HG03457 (cell line): ENCODE measurements around the gene SUFU.
"Not testable (repeated sequence)": the region's sequence is repeated elsewhere in the genome, so short reads cannot be mapped to it uniquely, and the experiment has no call there.

ENCODE experiments used
- ATAC-seq: cut with Tn5 transposase; IDR thresholded peaks from one replicate; pipeline ENCODE4 v1.9.1; 2021; ENCODE audit warnings: moderate number of reproducible peaks; ENCODE audit not compliant: unreplicated experiment

The SUFU gene

DNA sequence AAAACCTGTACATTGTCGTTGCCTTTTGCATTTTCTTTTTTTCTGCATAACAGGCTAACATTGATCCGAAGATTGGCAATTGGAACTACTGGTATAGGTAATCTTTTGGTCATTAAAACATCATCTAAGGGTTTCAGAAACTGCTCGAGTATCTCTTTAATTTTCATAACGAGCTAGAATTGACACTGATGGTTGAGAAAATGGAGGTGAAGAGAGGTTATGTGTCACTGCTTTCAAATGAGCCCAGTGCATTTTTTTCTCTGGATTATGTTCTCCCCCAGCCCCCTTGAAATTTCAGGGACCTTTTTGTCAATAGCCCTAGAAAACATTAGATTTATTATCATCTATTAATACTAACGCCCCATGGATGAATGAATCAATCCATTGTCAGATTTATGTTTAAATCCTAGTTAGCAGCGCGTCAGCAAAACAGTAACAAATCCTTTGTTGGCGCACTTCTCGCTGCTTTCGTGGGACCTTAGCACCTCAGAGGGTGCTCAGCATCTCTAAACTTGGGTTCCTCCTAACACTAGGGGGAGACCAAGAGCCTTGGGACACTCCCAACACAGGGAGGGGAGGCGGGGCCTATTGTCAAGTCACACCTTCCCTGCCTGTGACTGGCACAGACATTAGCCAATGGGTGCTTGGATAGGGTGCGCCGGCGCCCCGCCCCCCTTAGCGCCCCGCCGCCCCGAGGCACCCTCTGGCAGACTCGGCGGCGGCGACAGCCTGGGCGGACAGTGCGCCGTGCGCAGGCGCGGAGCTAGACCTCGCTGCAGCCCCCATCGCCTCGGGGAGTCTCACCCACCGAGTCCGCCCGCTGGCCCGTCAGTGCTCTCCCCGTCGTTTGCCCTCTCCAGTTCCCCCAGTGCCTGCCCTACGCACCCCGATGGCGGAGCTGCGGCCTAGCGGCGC is at the start of gene SUFU:
Gene SUFU (plus strand): TSS at position 709 of the 915 bp plus-strand sequence. CDS start 181 bp downstream, at position 890.
- peak; percentile 55 for ATAC-seq

GRCh38 chr10:102454662-102455487 is 48.9 kb upstream of the SUFU start:
- not testable (repeated sequence) for ATAC-seq

- no peak for ATAC-seq
These were observed 47.8 kb upstream of the SUFU start for GRCh38 chr10:102455893-102456471.

- no peak for ATAC-seq
These were observed 46.1 kb upstream of the SUFU start for GRCh38 chr10:102457591-102458150.

- no peak for ATAC-seq
These were observed 45.1 kb upstream of the SUFU start for GRCh38 chr10:102458656-102459055.

DNA sequence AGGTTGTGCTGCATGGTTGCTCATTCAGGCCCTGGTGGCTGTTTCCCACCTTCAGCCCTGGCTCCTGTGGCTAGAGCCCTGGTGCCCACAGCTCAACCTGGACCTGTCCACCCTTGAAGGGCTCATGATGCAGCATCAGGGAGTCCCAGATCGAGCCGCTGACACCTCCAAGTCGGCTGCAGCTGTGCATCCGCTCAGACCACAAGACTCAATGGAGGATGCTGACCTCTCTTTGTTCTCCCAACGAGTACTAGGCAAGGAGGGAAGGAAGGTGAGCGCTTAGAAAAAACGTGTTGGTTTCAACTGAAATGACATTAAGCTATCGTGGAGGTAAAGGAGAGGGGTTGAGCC is 43.0 kb upstream of the SUFU start:
- ATAC-seq = peak; percentile 18

DNA sequence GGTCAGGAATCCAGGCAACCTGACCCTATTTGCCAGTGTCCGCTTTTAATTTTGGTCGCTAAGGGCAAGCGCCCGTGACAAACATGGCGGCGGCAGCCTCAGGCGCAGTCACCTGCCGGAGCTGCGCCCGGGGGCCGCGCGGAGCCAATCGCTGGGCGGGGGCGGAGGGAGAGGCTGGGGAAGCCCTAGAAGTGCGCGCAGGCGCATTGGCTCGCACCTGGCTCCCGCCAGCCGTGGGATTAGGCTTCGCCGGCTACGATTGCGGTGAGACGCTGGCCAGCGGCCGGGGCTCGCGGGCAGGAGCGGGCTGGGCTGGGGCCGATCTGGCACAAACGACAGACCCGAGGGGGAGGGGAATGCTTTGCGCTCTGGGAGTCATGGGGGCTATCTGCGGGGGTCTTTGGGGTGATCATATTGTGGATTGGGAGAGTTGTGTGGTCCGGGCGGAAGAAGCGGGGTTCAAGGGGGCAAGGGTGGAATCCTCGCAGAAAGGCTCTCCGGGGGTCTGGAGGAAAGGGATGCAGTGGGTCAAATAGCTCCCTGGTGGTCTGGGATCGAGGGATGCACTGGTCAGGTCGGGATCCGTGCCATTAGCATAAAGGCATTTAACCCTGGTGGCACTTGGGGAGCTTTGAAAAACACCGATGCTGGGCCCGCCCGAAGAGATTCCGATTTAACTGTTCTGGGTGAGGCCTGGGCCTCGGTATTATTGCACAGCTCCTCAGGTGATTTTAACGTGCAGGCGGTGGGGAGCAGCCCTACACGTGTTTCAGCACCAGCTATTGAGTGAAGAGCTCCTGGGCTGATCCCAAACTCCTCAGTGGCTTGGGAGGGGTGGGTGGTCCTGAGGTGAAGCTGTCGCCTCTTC is 42.4 kb upstream of the SUFU start:
- ATAC-seq = peak; percentile 68

GRCh38 chr10:102462512-102463054 is 41.2 kb upstream of the SUFU start:
- no peak for ATAC-seq

GRCh38 chr10:102463983-102464382 is 39.8 kb upstream of the SUFU start:
- no peak for ATAC-seq

GRCh38 chr10:102465466-102465865 is 38.3 kb upstream of the SUFU start:
- ATAC-seq = no peak

DNA sequence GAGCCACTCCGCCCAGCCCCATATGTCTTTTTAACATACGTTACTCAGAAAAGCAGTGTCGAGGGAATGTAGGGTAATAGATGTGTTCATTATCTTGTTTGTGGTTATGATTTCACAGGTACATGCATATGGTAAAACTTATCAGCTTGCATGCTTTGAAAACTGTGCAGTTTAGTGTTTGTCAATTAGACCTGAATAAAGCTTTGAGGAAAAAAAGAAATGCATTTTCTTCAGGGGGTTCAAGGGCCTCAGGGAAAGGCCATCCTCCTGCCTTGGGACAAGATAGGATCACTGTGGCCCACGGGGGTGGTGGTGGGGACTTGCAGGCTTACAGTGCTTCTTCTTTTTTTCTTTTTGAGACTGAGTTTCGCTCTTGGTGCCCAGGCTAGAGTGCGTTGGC is 36.5 kb upstream of the SUFU start:
- no peak for ATAC-seq

GRCh38 chr10:102467971-102468438 is 35.8 kb upstream of the SUFU start:
- ATAC-seq = no peak

DNA sequence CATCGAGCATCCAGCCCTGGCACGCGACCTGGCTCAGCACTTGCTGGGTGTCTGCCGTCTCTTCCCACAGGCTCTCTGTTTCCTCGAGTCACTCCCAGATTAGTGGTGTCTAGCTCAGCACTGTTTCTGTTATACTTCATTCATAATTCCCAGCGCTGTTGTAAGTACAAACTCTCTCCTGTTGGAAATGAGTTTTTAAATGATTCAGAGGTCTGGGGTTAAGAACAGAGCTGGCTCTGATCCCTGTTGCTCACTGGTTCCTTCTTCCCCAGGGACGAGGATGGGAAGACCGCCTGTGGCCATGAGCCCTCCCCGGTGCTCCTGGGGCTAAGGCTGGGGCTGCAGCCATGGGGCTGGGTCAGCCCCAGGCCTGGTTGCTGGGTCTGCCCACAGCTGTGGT is 35.1 kb upstream of the SUFU start:
- ATAC-seq = no peak

DNA sequence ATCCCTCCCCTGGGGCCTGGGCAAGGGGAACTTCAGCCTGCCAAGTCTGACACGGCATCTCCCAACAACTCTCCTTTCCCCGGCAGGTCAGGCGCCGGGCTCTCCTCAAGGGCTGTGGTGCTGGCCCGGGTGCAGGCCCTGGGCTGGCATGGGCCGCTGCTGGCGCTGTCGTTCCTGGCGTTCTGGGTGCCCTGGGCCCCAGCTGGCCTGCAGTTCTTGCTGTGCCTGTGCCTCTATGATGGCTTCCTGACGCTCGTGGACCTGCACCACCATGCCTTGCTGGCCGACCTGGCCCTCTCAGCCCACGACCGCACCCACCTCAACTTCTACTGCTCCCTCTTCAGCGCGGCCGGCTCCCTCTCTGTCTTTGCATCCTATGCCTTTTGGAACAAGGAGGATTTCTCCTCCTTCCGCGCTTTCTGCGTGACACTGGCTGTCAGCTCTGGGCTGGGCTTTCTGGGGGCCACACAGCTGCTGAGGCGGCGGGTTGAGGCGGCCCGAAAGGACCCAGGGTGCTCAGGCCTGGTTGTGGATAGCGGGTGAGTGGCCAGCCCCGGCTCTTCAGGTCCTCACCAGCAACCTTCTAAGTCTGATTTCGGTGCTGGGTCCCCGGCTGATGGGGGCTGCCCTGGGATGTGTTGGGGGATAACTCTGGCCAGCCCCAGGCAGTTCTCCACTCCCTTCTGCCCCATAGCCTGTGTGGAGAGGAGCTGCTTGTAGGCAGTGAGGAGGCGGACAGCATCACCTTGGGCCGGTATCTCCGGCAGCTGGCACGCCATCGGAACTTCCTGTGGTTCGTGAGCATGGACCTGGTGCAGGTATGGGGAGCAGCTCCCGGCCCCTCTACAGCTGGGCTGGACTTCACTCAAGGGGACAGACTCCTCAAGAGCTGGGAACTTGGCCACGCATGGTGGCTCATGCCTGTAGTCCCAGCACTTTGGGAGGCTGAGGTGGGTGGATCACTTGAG is 32.9 kb upstream of the SUFU start:
- ATAC-seq = no peak

GRCh38 chr10:102473445-102474331 is 30.1 kb upstream of the SUFU start:
- no peak for ATAC-seq

GRCh38 chr10:102475451-102476040 is 28.2 kb upstream of the SUFU start:
- ATAC-seq = no peak

DNA sequence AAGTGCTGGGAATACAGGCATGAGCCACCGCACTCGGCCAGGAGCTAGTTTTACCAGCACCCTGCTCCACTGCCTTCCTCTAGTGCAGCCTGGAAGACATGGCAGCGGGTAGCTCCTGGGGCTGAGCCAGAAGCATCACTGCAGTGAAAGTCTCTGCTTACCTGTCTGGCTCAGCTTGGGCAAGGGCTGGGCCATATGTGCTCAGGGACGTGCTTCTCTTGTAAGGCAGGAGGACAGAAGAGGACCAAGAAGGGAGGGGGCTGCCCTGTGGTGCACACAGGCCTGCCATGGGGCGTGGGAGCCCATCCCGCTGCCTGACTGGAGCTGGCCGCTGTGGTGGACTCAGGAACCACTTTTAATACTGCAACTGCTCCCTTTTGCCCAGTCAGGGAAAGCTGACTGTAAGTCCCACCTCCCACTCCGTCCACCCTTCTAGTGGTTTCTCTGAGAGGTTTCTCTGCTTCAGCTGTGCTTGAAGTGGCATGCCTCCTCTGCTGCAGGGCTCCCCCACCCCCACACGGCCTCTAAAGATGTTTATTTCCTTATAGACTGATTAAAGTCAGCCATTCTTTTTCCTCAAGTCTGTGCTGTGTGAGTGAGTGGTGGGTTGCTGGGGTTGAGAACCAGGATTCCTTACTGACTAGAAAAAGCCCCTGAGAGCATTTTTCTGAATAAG is 27.2 kb upstream of the SUFU start:
- no peak for ATAC-seq
